C4-2B (cell line): ENCODE measurements around the gene FBN3.

Source experiments
- CTCF ChIP-seq: fragments of 450-650 bp; conservative IDR thresholded peaks from 2 replicates; pipeline ENCODE4 v1.5.1; 2017; ENCODE audit warnings: mild to moderate bottlenecking
- ZFX ChIP-seq: fragments of 450-650 bp; IDR thresholded peaks from 2 replicates; pipeline ENCODE4 v1.6.1; 2017

DNA sequence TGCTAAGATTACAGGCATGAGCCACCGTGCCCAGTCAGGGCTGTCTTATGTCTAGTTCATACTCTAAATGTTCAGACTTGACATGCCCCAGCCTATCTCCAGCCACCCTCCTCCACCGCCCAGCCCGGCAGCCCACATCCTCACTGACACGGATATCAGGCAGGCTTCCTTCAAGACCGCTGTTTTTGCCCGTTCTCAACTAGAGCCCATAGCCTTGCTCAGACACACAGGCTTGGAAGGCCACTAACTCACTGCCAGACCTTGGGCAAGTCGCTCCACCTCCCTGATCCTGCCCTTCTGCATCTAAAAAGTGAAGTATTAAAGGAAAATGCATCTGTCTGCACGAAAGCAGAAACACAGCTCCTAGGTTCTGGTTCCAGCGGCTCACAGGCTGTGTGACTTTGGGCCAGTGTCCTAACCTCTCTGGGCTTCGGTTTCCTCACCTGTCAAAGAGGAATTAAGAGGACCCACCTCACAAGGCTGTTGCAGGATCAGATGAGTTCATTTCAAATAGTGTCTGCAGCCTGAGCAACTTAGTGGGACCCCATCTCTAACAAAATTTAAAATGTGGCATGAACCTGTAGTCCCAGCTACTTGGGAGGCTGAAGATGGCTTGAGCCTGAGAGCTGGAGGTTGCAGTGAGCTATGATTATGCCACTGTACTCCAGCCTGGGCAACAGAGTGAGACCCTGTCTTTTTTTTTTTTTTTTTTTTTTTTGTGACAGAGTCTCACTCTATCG, 45.3 kb upstream of the FBN3 start:
- TF ChIP-seq ZFX: no peak
- TF ChIP-seq CTCF: no peak
